WTC11 (cell line): Measurements from ENCODE around the gene SLC27A4.

Source experiments
- CBFB ChIP-seq: sonication (generic); formaldehyde crosslinking; IDR thresholded peaks from 2 replicates; pipeline ENCODE4 v1.8.1; 2022; ENCODE audit warnings: mild to moderate bottlenecking, low read depth, missing genetic modification reagents
- TF ChIP-seq, protein P1 (sequence below): sonication (generic); formaldehyde crosslinking; IDR thresholded peaks from 2 replicates; pipeline ENCODE4 v1.8.0; 2022; ENCODE audit warnings: mild to moderate bottlenecking, missing genetic modification reagents
- TF ChIP-seq, protein P2 (sequence below): sonication (generic); formaldehyde crosslinking; IDR thresholded peaks from 2 replicates; pipeline ENCODE4 v1.8.0; 2023; ENCODE audit warnings: missing genetic modification reagents
- TF ChIP-seq, protein P3 (sequence below): sonication (generic); formaldehyde crosslinking; conservative IDR thresholded peaks from 2 replicates; pipeline ENCODE4 v1.8.1; 2023; ENCODE audit warnings: mild to moderate bottlenecking, low read depth, missing genetic modification reagents, moderate library complexity

DNA sequence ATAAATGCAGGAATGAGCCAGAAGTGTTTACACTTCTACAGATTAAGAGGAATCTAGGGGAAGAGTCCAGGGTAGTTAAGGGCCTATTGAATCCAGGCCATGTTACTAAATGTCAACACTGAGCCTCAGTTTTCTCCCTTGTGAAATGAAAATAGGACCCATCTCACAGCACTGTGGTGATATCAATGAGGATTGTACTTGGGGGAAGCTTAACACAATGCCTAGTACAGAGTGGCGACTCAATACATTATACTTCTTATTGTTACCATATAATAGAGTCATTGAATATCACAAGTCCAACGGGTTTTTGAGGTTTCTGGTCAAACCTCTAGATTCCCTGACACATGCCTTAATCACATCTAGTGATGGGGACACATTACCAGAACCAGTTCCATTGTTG, 22.7 kb upstream of the SLC27A4 start:
- TF ChIP-seq, protein P1, sequence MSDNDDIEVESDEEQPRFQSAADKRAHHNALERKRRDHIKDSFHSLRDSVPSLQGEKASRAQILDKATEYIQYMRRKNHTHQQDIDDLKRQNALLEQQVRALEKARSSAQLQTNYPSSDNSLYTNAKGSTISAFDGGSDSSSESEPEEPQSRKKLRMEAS (CRISPR knock-in tag), result no peak
- no peak for TF ChIP-seq CBFB (CRISPR knock-in tag)
- TF ChIP-seq, protein P2, sequence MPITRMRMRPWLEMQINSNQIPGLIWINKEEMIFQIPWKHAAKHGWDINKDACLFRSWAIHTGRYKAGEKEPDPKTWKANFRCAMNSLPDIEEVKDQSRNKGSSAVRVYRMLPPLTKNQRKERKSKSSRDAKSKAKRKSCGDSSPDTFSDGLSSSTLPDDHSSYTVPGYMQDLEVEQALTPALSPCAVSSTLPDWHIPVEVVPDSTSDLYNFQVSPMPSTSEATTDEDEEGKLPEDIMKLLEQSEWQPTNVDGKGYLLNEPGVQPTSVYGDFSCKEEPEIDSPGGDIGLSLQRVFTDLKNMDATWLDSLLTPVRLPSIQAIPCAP (CRISPR knock-in tag), result no peak
- TF ChIP-seq, protein P3, sequence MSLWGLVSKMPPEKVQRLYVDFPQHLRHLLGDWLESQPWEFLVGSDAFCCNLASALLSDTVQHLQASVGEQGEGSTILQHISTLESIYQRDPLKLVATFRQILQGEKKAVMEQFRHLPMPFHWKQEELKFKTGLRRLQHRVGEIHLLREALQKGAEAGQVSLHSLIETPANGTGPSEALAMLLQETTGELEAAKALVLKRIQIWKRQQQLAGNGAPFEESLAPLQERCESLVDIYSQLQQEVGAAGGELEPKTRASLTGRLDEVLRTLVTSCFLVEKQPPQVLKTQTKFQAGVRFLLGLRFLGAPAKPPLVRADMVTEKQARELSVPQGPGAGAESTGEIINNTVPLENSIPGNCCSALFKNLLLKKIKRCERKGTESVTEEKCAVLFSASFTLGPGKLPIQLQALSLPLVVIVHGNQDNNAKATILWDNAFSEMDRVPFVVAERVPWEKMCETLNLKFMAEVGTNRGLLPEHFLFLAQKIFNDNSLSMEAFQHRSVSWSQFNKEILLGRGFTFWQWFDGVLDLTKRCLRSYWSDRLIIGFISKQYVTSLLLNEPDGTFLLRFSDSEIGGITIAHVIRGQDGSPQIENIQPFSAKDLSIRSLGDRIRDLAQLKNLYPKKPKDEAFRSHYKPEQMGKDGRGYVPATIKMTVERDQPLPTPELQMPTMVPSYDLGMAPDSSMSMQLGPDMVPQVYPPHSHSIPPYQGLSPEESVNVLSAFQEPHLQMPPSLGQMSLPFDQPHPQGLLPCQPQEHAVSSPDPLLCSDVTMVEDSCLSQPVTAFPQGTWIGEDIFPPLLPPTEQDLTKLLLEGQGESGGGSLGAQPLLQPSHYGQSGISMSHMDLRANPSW (CRISPR knock-in tag), result no peak
